Naive thymus-derived CD4-positive, alpha-beta T cell (primary cell): ENCODE data around the gene EXOSC7. TPM values are rescaled to one million over a fixed set of nuclear protein-coding genes. Genes with fewer than 3 reads are reported as not detected.

ENCODE experiments used
- ATAC-seq: fragments of 150-1000 bp; cut with Tn5 transposase; 2 replicates; pipeline ENCODE4 v1.10.0; 2021; ENCODE audit warnings: mild to moderate bottlenecking, moderate library complexity
- CTCF ChIA-PET: fragments of 350-600 bp; sonication (Branson Sonifier 250); formaldehyde crosslinking; loops from one replicate; lab custom pipeline; 2021; ENCODE audit warnings: antibody characterized with exemption; lab: Charles Lee
- POLR2A ChIA-PET: fragments of 350-600 bp; sonication (Branson Sonifier 250); formaldehyde crosslinking; loops from one replicate; lab custom pipeline; 2021; ENCODE audit warnings: antibody characterized with exemption, inconsistent platforms; lab: Charles Lee
- DNase-seq, 9 donors: peaks; one replicate each; pipeline versions ENCODE4 v3.0.0 to v3.0.0-alpha.2; 2020 to 2022; ENCODE audit warnings: mixed read lengths in 1 of 9
- H3K27ac ChIP-seq: one replicate; pipeline ENCODE4 v1.7.0; 2013; ENCODE audit warnings: mild to moderate bottlenecking, low read depth, low read length, moderate library complexity
- H3K27me3 ChIP-seq, 2 donors: one replicate each; pipeline ENCODE4 v1.7.0; 2013; ENCODE audit warnings: low read length in 2 of 2, mild to moderate bottlenecking in 2 of 2, moderate library complexity in 2 of 2; ENCODE audit not compliant: control insufficient read depth in 2 of 2, insufficient read depth in 2 of 2
- H3K36me3 ChIP-seq, 3 experiments: 1 replicate in 2 of 3; 2 replicates in 1 of 3; pipeline ENCODE4 v1.7.0; 2013; ENCODE audit warnings: low read length in 3 of 3, mild to moderate bottlenecking in 3 of 3, moderate library complexity in 1 of 3; ENCODE audit not compliant: insufficient read depth in 3 of 3, control insufficient read depth in 2 of 3
- H3K4me1 ChIP-seq, 2 donors: one replicate each; pipeline ENCODE4 v1.7.0; 2013; ENCODE audit warnings: low read length in 2 of 2, mild to moderate bottlenecking in 2 of 2, moderate library complexity in 1 of 2; ENCODE audit not compliant: control insufficient read depth in 2 of 2, insufficient read depth in 2 of 2
- H3K4me3 ChIP-seq: 2 replicates; pipeline ENCODE4 v1.7.0; 2013; ENCODE audit warnings: mild to moderate bottlenecking, low read length
- H3K9me3 ChIP-seq, 3 experiments: 1 replicate in 2 of 3; 2 replicates in 1 of 3; pipeline ENCODE4 v1.7.0; 2013; ENCODE audit warnings: low read length in 3 of 3; ENCODE audit not compliant: control insufficient read depth in 2 of 3
- H3K27ac Mint-ChIP-seq, 9 donors: one replicate each; pipeline ENCODE4 v1.8.0; 2020 to 2022; ENCODE audit warnings: mixed read lengths in 9 of 9, mild to moderate bottlenecking in 8 of 9, moderate library complexity in 5 of 9, inconsistent platforms in 2 of 9
- H3K27me3 Mint-ChIP-seq, 5 donors: one replicate each; pipeline ENCODE4 v1.8.0; 2021 to 2022; ENCODE audit warnings: mixed read lengths in 5 of 5, mild to moderate bottlenecking in 1 of 5
- H3K36me3 Mint-ChIP-seq, 5 donors: one replicate each; pipeline ENCODE4 v1.8.0; 2020 to 2022; ENCODE audit warnings: mixed read lengths in 5 of 5, mild to moderate bottlenecking in 3 of 5, inconsistent platforms in 1 of 5
- H3K4me1 Mint-ChIP-seq, 7 donors: one replicate each; pipeline ENCODE4 v1.8.0; 2020 to 2022; ENCODE audit warnings: mixed read lengths in 7 of 7, mild to moderate bottlenecking in 3 of 7, inconsistent platforms in 1 of 7
- H3K4me3 Mint-ChIP-seq, 10 donors: one replicate each; pipeline ENCODE4 v1.8.0; 2020 to 2022; ENCODE audit warnings: mild to moderate bottlenecking in 10 of 10, mixed read lengths in 10 of 10, moderate library complexity in 6 of 10, inconsistent platforms in 2 of 10
- H3K9me3 Mint-ChIP-seq, 11 donors: one replicate each; pipeline ENCODE4 v1.8.0; 2020 to 2022; ENCODE audit warnings: mixed read lengths in 11 of 11, mild to moderate bottlenecking in 4 of 11, inconsistent platforms in 1 of 11, moderate library complexity in 1 of 11
- intact Hi-C, 2 donors: fragments of 100-400 bp; cut with micrococcal nuclease; formaldehyde crosslinking; loops; one replicate each; pipeline ENCODE4 v1.15.1; 2023
- polyA plus RNA-seq, 2 donors: library from polyadenylated mRNA; unstranded; fragments of 300-500 nt; fragmentation: Illumina TruSeq; gene quantifications; one replicate each; pipeline ENCODE4 v1.2.3, GENCODE V29; 2021
- total RNA-seq, 6 experiments: library from RNA in 5 of 6; stranded (reverse) in 5 of 6; gene quantifications; 1 replicate in 5 of 6; 2 replicates in 1 of 6; pipeline ENCODE4 v1.2.3 and lab custom pipeline; 2021 to 2026

Gene EXOSC7
- total and polyA plus RNA-seq, 7 experiments from 2014 or later: 30.7 to 59.4 (median 48.4) TPM

- POLR2A ChIA-PET: interaction anchor here (0.8 to 2.0 kb wide), 3 partner anchors 15 to 46 kb away, joined by 3 to 10 read pairs (median 4); partner anchors contain the start of genes EXOSC7 and ZDHHC3
- H3K9me3 ChIP-seq: no peaks in the 10 kb centered on the region
- no peaks in the 10 kb centered on the region for H3K27me3 ChIP-seq
- ATAC-seq: peak; percentile 86
- Mint-ChIP-seq H3K36me3 (peaks cover 0 to 13% (median 8%) of the 10 kb centered on the region in 5 donors), H3K4me1 (peaks cover 15 to 46% (median 44%) of the 10 kb centered on the region in 7 donors), H3K9me3 (no peaks in the 10 kb centered on the region), H3K4me3 (peak overlapping the region; percentile 26 to 67 (median 43)), H3K27ac (peak overlapping the region; percentile 31 to 97 (median 87)), H3K27me3 (no peaks in the 10 kb centered on the region)
- CTCF ChIA-PET: interaction anchor here (0.6 kb wide), 1 partner anchor 572 kb away, joined by 5 read pairs; no protein-coding TSS in a partner anchor
- peaks cover 0 to 16% of the 10 kb centered on the region in 2 donors for H3K4me1 ChIP-seq
- intact Hi-C loops: loop anchor here in 1 of 2 donors (1.0 kb wide), 2 partner anchors 17 to 28 kb away; no protein-coding TSS in a partner anchor
- peaks cover 0 to 3% (median 0%) of the 10 kb centered on the region in 3 experiments for H3K36me3 ChIP-seq
- H3K27ac ChIP-seq: peak overlapping the region; percentile 36
- peak in 7 of 9 donors; percentile 51 to 77 (median 63) for DNase-seq
- H3K4me3 ChIP-seq: no peak overlapping the region
Observed at GRCh38 chr3:45020534-45020933, 44.5 kb downstream of the EXOSC7 start.

GRCh38 chr3:45021524-45022297 lies 45.7 kb downstream of the EXOSC7 start:
- DNase-seq: no peak
- H3K9me3 Mint-ChIP-seq: no peaks in the 10 kb centered on the region

GRCh38 chr3:45023675-45024074 lies 47.6 kb downstream of the EXOSC7 start:
- Histone ChIP-seq H3K27ac (no peak overlapping the region), H3K36me3 (no peaks in the 10 kb centered on the region), H3K4me1 (peaks cover 0 to 16% of the 10 kb centered on the region in 2 donors), H3K27me3 (no peaks in the 10 kb centered on the region), H3K9me3 (no peaks in the 10 kb centered on the region), H3K4me3 (no peak overlapping the region)
- DNase-seq: no peak
- no peaks in the 10 kb centered on the region for H3K9me3 Mint-ChIP-seq
- peaks cover 0 to 4% (median 0%) of the 10 kb centered on the region in 5 donors for H3K36me3 Mint-ChIP-seq
- no peak for ATAC-seq
- H3K27ac Mint-ChIP-seq: peak overlapping the region in 3 of 9 donors; percentile 10 to 65 (median 37)
- intact Hi-C loops: no loop called here
- ChIA-PET CTCF (no interaction called here), POLR2A (no interaction called here)
- H3K27me3 Mint-ChIP-seq: peaks cover 0 to 10% (median 0%) of the 10 kb centered on the region in 5 donors
- H3K4me3 Mint-ChIP-seq: no peak overlapping the region
- peaks cover 13 to 35% (median 29%) of the 10 kb centered on the region in 7 donors for H3K4me1 Mint-ChIP-seq

More at GRCh38 chr3:45021524-45022297, 45.7 kb downstream of the EXOSC7 start:
- no peak for ATAC-seq
- Histone ChIP-seq H3K4me1 (peaks cover 0 to 16% of the 10 kb centered on the region in 2 donors), H3K4me3 (no peak overlapping the region), H3K9me3 (no peaks in the 10 kb centered on the region), H3K36me3 (no peaks in the 10 kb centered on the region), H3K27ac (no peak overlapping the region), H3K27me3 (no peaks in the 10 kb centered on the region)
- peaks cover 0 to 9% (median 4%) of the 10 kb centered on the region in 5 donors for H3K36me3 Mint-ChIP-seq
- CTCF ChIA-PET: no interaction called here
- H3K4me3 Mint-ChIP-seq: peak overlapping the region in 2 of 10 donors; percentile 46 to 58
- H3K4me1 Mint-ChIP-seq: peaks cover 15 to 44% (median 42%) of the 10 kb centered on the region in 7 donors
- POLR2A ChIA-PET: interaction anchor here (1.1 to 2.0 kb wide), 2 partner anchors 15 to 16 kb away, joined by 3 to 10 read pairs; no protein-coding TSS in a partner anchor
- intact Hi-C loops: no loop called here
- peaks cover 0 to 6% (median 0%) of the 10 kb centered on the region in 5 donors for H3K27me3 Mint-ChIP-seq
- peak overlapping the region in 7 of 9 donors; percentile 17 to 97 (median 81) for H3K27ac Mint-ChIP-seq

- peaks cover 0 to 1% (median 0%) of the 10 kb centered on the region in 11 donors for H3K9me3 Mint-ChIP-seq
- peak overlapping the region in 2 of 9 donors; percentile 37 to 76 for H3K27ac Mint-ChIP-seq
- H3K27me3 ChIP-seq: no peaks in the 10 kb centered on the region
- no peaks in the 10 kb centered on the region for H3K36me3 ChIP-seq
- peaks cover 0 to 16% of the 10 kb centered on the region in 2 donors for H3K4me1 ChIP-seq
- no peak overlapping the region for H3K4me3 Mint-ChIP-seq
- ChIA-PET POLR2A (no interaction called here), CTCF (no interaction called here)
- H3K36me3 Mint-ChIP-seq: peaks cover 0 to 4% (median 0%) of the 10 kb centered on the region in 5 donors
- DNase-seq: no peak
- intact Hi-C loops: no loop called here
- ATAC-seq: no peak
- H3K9me3 ChIP-seq: no peaks in the 10 kb centered on the region
- peaks cover 12 to 34% (median 26%) of the 10 kb centered on the region in 7 donors for H3K4me1 Mint-ChIP-seq
- H3K4me3 ChIP-seq: no peak overlapping the region
- peaks cover 0 to 10% (median 0%) of the 10 kb centered on the region in 5 donors for H3K27me3 Mint-ChIP-seq
- H3K27ac ChIP-seq: no peak overlapping the region
Observed at GRCh38 chr3:45024542-45025255, 48.7 kb downstream of the EXOSC7 start.

GRCh38 chr3:45026038-45026437 lies 50.0 kb downstream of the EXOSC7 start, which contains the start of gene CLEC3B:
TSS of gene CLEC3B (plus strand) at chr3:45026303. CDS start at chr3:45026363, 60 bp downstream.
- Histone ChIP-seq H3K4me3 (no peak within 1 kb of the TSS), H3K4me1 (peaks cover 0 to 7% of the 10 kb centered on the region in 2 donors), H3K27ac (no peak within 1 kb of the TSS), H3K27me3 (no peaks in the 10 kb centered on the region), H3K9me3 (no peaks in the 10 kb centered on the region), H3K36me3 (no peaks in the 10 kb centered on the region)
- DNase-seq (no peak), ATAC-seq (no peak)
- Mint-ChIP-seq H3K9me3 (peaks cover 0 to 1% (median 0%) of the 10 kb centered on the region in 11 donors), H3K36me3 (no peaks in the 10 kb centered on the region), H3K27ac (peak within 1 kb of the TSS in 3 of 9 donors; percentile 21 to 76 (median 51)), H3K4me3 (no peak within 1 kb of the TSS), H3K4me1 (peaks cover 2 to 22% (median 15%) of the 10 kb centered on the region in 7 donors), H3K27me3 (peaks cover 0 to 10% (median 0%) of the 10 kb centered on the region in 5 donors)
- ChIA-PET CTCF (no interaction called here), POLR2A (no interaction called here)
- intact Hi-C loops: no loop called here

- Mint-ChIP-seq H3K36me3 (no peaks in the 10 kb centered on the region), H3K27ac (peak overlapping the region in 1 of 9 donors; percentile 76), H3K27me3 (peaks cover 0 to 10% (median 1%) of the 10 kb centered on the region in 5 donors), H3K4me3 (no peak overlapping the region), H3K9me3 (peaks cover 0 to 1% (median 0%) of the 10 kb centered on the region in 11 donors), H3K4me1 (peaks cover 0 to 13% (median 7%) of the 10 kb centered on the region in 7 donors)
- intact Hi-C loops: no loop called here
- DNase-seq: no peak
- POLR2A ChIA-PET: interaction anchor here (1.2 kb wide), 1 partner anchor 10 kb away, joined by 3 read pairs; no protein-coding TSS in a partner anchor
- H3K36me3 ChIP-seq: no peaks in the 10 kb centered on the region
- H3K27me3 ChIP-seq: no peaks in the 10 kb centered on the region
- H3K4me1 ChIP-seq: no peaks in the 10 kb centered on the region
- no peaks in the 10 kb centered on the region for H3K9me3 ChIP-seq
- no peak overlapping the region for H3K27ac ChIP-seq
- ATAC-seq: no peak
- H3K4me3 ChIP-seq: no peak overlapping the region
- CTCF ChIA-PET: no interaction called here
Observed at GRCh38 chr3:45026957-45027356, 50.9 kb downstream of the EXOSC7 start.
